GM19240 (cell line): ENCODE data around the gene ADRA2C.

ENCODE experiments used
- DNase-seq: peaks from one replicate; pipeline ENCODE4 v3.0.0; 2011; ENCODE audit warnings: low spot score; ENCODE audit not compliant: insufficient read length

The ADRA2C gene

DNA sequence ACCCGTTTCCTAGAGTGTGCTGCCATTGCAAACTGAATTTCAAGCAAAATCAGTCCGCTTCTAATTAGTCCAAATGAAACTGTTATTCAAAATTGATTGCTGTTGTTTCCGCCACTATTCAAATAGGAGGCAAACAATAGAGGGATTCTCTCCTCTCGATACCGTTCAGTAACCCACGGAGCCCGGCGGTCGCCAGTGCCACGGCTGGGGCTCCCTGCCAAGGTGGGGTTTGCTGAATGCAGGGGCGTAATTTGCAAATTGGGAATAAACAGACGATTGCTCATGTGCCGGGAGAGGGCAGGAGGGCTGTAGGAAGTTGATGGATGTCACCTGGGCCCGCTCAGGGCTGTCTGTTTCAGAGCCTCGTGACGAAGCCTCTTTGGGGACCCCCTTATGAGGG, 8.8 kb downstream of the ADRA2C start:
- DNase-seq: no peak

DNA sequence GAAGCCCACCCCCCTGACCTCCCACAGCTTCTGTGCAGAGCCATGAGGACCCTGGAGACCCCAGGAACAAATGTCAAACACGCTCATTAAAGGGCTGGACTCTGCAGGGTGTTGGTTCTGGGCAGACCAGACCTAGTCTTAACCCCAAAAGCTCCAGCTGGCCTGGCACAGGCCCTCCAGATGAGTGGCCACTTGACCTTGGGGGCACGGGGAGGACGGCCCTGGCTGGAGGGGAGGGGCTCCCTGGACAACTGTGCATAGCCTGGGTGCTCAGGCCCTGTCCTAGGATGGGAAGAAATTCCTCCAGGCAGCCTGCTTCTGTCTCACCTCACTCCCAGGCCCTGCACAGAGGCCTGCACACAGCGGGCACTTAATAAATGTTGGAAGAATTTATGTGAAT, 9.4 kb downstream of the ADRA2C start:
- DNase-seq: no peak

- DNase-seq: no peak
Observed at GRCh38 chr4:3776166-3777032, 10.2 kb downstream of the ADRA2C start.

DNA sequence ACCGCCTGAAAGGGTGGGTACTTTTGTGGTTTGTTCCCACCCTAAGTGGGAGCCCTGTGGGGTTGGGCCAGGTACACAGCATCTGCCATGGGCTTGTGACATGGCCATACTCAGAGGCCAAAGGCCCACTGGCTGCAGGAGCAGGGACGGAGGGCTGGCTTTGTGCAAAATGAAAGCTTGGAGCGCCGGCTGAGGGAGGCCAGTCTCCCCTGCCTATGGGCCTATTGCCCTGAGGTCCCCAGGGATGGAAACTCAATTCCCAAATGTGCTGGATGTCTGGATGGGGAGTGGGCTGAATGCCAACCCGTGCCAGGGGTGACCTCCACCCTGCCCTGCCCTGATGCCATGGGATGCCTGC, 10.8 kb downstream of the ADRA2C start:
- no peak for DNase-seq

DNA sequence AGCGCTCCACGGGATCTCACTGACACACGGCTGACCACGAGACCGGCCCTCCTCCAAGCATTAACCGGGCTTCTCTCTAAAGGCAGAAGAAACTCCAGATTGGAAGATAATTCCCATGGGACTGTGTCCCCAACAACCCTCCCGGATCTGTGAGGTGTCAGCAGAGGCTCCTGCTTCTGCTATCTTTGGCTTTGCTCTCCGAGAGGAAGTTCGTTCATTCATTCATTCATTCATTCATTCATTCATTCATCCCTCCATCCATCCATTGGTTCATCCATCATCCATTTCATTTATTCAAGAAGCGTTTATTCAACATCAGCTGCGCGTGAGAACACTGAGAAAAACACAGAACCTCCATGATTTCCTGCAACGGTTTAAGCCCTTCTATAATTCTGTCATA, 11.5 kb downstream of the ADRA2C start:
- no peak for DNase-seq

DNA sequence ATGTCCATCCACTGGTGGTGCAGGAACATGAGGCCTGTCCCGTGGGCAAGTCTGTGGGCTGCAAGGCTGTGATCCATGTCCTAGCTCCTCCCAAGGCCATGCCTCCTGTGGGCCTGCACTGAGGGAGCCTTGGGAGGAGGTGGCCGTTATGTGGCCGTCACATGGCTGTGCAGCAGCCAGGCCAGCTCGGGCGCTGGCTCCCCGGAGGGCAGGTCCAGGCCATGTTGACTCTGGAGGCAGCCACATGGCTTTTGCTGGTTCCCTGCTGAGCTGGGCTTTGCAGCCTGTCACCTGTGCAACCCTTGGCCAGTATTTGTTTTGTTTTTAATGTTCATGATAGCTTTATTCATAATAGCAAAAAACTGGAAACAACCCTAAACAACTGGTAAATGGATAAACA, 13.3 kb downstream of the ADRA2C start:
- DNase-seq: no peak

DNA sequence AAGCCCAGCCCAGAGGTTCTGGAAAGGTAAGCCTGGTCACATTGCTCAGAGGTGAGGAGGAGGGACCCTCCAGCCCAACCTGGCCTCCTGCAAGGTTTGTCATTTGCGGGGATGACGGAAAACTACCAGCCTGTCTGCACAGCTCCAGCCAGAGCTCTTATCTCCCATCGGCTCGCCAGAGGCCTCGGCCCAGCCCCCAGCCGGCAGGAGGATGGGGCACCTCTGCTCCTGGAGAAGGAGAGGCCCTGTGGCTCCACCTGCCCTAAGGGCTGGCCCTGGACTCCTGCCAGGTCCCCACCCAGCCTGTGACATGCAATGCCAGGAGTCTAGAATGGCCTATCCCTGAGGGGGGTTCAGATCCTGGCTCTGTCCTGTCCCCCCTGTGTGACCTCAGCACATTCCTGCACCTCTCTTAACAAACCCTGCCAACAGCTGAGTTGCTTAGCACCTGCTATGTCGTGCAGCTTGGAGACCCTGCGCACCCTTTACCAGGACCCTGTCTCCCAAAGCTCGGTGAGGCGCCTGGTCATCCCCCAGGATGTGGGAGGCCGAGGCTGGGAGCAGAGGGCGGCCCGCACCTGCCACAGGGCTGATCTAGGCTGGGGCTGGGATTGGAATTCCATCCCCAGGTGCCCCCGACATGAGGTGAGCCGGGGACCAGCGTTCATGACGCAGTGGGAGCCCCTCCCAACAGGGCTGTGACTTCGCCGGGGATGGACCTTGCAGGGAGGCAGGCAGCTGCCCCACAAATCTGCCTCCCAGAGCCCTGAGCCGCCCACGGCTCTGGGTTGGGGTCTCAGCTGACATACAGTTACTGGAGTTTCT, 14.4 kb downstream of the ADRA2C start:
- no peak for DNase-seq

GRCh38 chr4:3781193-3781886, 15.2 kb downstream of the ADRA2C start:
- DNase-seq: no peak

DNA sequence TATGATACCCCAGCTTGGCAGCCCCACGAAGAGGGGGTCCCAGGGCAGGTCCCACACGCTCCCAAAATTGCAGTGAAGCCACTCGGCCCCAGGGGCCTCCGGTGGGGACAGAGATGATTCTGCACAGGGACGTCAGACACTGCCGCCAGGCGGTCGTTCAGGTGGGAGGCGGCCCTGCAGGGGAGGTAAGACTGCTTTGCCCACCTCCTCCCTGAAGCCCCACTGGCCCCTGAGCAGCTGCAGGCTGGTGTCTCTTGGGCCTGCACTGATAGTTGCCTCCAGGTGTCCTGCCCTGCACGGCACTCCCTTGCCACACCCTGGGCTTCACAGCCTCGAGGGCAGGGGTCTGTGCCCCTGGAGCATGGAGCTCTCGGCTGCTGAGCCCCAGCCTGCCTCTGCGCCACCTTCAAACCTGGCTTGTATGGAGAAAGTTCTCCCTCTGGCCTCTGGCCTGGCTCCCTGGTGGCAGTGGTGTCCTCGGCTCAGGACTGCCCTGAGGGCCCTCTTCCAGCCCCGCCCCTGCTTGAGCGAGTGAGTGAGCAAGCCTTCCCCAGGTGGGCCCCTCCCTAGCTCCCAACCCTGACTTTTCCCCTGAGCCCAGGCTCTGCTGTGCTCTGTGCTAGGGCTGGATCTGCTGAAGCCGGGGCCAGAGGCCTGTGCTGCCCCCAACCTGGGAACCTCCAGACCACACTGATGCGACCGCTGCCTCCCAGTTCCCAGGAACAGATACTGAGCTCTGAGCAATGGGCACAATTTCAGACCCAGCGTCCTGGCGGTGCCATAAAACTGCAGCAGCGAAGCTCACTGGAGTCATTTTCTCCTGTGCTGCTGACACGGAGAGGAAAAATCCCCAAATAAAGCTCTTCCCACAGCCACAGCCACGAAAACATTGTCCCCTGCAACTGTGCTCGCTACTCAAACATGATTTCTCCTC, 16.1 kb downstream of the ADRA2C start:
- no peak for DNase-seq

- no peak for DNase-seq
Observed at GRCh38 chr4:3783693-3784306, 17.6 kb downstream of the ADRA2C start.

DNA sequence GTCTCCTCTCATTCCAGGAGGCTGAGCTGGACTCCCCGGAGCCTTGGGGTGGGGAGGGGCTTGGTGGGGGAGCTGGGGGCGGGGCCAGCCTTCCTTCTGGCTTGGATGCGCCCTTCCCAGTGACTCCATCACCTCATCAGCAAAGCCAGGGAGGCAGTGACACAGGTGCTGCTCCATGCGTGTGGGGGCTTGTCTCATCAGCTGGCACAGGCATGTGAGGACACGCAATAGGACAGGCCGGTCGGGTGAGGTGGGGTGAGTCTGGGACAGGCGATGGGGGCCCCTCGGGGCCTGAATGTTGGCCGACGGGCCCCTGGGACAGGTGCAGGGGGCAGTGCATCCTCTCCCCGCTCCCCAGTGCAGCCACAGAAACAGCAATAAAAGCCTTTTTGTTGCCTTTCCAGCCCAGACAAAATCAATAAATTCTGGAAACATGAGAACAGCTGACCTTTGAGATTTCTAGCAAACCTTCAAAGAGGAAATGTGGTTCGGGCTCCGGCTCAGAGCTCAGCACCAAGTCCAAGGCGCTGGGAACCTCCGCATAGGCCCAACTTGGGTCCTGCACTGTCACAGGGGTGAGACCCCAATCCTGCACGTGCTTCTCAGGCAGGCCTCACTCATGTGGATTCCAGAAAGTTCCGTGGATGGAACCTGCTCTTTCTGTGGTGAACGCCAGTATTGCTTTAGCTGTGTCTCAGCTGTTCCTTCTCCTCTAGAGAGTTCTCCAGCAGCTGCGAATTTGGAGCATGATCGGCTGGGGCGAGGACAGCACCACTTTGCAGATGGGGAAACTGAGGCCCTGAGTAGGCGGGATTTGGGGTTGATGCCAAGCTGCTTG, 18.5 kb downstream of the ADRA2C start:
- no peak for DNase-seq

- DNase-seq: no peak
Observed at GRCh38 chr4:3785292-3785565, 19.0 kb downstream of the ADRA2C start.

DNA sequence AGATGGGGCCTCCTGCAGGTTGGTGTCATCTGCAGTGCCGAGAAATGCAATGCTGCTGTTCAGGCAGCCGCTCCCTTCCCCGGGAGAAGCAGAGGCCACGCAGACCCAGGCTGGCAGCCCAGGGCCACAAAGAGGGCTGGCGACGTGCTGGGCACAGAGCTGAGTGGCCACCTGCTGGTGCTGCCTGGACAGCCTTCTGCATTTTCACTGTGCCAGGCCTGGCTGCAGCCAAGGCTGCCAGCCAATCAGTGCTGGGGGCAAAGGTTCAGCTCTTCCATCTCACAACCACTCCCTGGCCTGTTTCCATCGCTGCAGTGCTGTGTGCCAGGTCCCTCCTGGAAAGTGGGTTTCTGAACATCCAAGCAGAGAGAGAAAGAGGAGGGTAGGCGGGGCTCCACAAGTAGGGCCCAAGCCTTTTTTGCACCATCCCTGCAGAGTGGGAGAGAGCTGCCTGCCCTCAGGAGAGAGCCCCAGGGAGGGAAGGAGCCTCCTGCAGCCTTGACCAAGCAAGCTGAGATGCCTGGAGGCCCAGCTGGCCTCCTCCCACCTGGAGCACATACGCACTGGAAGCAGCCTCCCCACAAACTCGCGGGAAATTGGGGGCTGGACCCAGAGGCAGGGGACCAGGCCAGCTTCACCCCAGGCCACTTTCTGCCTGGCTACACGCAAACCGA, 20.1 kb downstream of the ADRA2C start:
- DNase-seq: no peak

- no peak for DNase-seq
Observed at GRCh38 chr4:3787489-3788365, 21.5 kb downstream of the ADRA2C start.

- no peak for DNase-seq
Observed at GRCh38 chr4:3788366-3788660, 22.1 kb downstream of the ADRA2C start.

DNA sequence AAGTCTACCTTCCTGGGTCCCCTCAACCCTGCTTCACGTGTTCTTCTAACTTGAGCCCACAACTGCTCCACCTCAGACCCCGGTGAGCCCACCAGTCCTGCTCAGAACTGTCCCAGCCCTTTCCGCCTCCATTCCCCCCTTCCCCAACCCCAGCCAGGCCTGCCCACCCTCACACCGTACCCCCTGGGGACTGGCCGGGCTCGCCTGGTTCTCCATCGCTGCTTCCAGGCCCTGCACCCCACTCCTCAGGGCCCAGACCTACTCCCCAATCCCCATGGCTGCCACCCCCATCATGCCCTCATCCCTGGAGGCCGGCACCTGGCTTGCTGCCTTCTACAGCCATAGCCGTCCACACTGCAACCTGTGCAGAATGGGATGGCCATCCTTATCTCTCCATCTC, 23.4 kb downstream of the ADRA2C start:
- no peak for DNase-seq

DNA sequence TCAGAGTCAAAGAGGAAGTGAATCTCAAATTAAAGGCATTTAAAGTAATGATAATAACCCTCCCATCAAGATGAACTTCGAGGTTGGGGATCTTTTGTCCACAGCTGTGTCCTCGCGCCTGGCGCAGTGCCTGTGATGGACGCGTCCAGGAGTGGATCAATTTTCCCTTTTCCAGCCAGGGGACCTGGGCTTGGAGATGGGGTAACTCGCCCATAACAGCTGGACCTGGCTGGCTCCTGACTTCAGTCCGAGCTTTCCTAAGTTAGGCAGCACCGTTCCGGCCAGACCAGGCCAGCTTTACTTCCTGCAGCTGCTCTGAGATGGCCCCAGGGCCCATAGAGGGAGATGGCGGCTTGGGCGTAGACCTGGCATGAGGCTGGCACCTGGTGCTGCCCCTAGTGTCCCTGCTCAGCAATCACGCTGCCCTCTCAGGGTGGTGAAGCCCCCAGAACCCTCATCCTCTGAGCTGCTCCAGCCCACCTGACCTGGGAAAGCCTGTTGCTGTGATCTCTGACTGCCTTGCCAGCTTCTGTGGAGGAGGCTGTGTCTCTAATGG, 23.9 kb downstream of the ADRA2C start:
- no peak for DNase-seq

DNA sequence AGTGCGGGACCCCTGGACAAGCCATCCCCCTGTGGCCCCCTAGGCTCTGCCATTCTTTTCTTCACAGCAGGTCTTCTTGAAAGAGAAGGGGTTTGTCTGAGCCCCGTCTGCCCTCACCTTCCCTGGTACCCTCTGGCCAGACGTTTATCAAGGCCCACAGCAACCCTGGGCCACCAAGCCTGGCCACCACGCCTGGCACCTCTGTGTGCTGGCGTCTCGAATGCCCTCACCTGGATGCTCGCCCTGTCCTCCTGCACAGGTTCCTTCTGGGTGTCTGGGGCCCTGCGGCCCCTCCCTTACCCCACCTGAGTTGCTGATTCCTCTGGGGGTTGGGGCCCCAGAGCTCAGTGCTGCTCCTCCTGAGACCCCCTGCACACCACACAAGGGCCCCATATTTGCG, 25.1 kb downstream of the ADRA2C start:
- no peak for DNase-seq
